ENCODE results near the gene EXOC6B. TPM values are rescaled to one million over a fixed set of nuclear protein-coding genes. Genes with fewer than 3 reads are reported as not detected.
A peak's percentile ranks its signal among the peaks of the same experiment; 100 is the strongest.

Gene EXOC6B
- total RNA-seq, 1 experiment from 2014 or later: 39.5 TPM

- peak; percentile 71 for DNase-seq (ENCODE audit: low spot score)
- in situ Hi-C loops (cut with HindIII; ENCODE audit: low sequenced_read_pairs): no loop called here
Observed at GRCh38 chr2:72129681-72130340, 696.0 kb downstream of the EXOC6B start.

GRCh38 chr2:72128843-72129227 lies 697.0 kb downstream of the EXOC6B start:
- no peak for DNase-seq (ENCODE audit: low spot score)
- in situ Hi-C loops (cut with HindIII; ENCODE audit: low sequenced_read_pairs): no loop called here

GRCh38 chr2:72128059-72128842 lies 697.6 kb downstream of the EXOC6B start:
- no peak for DNase-seq (ENCODE audit: low spot score)

GRCh38 chr2:72127401-72128058 lies 698.3 kb downstream of the EXOC6B start:
- in situ Hi-C loops (cut with HindIII; ENCODE audit: low sequenced_read_pairs): no loop called here
- no peak for DNase-seq (ENCODE audit: low spot score)

More at GRCh38 chr2:72128059-72128842, 697.6 kb downstream of the EXOC6B start:
- in situ Hi-C loops (cut with HindIII; ENCODE audit: low sequenced_read_pairs): no loop called here

- DNase-seq (ENCODE audit: low spot score): no peak
- in situ Hi-C loops (cut with HindIII; ENCODE audit: low sequenced_read_pairs): no loop called here
Observed at GRCh38 chr2:72126186-72127100, 699.4 kb downstream of the EXOC6B start.

Other genes with a start within 250 kb of the EXOC6B start
- 55.9 and 65.8 TPM in 2 replicates for gene SPR, start 61.4 kb upstream of the EXOC6B start, total RNA-seq (2014; rRNA removed; shearing (Covaris generic))
- not detected in 2 replicates for gene EMX1, start 91.5 kb upstream of the EXOC6B start, total RNA-seq (2014; rRNA removed; shearing (Covaris generic))
- gene SFXN5, start 245.7 kb upstream of the EXOC6B start, total RNA-seq (2014; rRNA removed; shearing (Covaris generic)): 11.4 and 24.6 TPM in 2 replicates

Data from G401 (cell line).